ENCODE results near the gene ARHGAP24.

Gene ARHGAP24

GRCh38 chr4:85557016-85557901 is 82.3 kb downstream of the ARHGAP24 start:
- CTCF ChIA-PET, result no interaction called here
- POLR2A ChIA-PET, result no interaction called here
- no peak for DNase-seq (ENCODE audit: extremely low spot score)
- TF ChIP-seq L3MBTL2 (conservative IDR thresholded peaks at IDR 0.05) (no peak), ZNF384 (IDR thresholded peaks at IDR 0.05) (no peak)

DNA sequence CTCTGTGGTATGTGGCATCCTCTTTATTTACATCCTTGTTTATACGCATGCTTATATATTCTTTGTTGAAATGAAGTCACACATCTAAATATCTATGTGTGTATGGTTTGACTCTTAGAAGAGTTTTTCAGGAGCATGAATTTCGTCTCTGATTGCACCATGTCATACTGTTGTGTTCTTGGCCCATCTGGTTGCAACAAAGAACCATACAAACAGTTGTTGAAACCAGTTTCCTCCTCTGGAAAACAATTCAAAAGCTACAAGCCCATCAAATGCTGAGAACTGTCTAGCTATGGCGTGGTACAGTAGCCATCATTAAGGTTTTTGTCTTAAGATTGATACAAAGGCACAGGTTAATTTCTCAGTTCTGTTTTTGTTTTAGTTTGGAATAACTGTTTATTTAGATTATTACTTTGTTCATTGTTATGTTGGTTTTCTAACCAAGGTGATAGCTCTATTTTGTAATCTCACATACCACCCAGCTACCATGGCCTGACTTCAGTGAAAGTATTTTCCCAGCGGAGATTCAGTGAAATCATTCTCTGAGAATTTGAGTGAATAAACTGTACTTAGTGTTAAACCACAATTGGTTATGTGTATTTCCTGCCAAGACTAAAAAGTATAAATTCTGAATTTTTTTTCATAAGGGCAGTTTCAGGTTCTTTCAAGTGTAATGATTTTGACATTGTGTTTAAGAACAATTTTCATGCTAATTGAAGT is 91.0 kb downstream of the ARHGAP24 start:
- no peak for TF ChIP-seq TARDBP (IDR thresholded peaks at IDR 0.05)
- TF ChIP-seq FOXM1 (IDR thresholded peaks at IDR 0.05; ENCODE audit: borderline replicate concordance), result no peak
- no peak for TF ChIP-seq BHLHE40 (IDR thresholded peaks at IDR 0.05; ENCODE audit: borderline replicate concordance)
- CTCF ChIA-PET, result interaction anchor here (0.6 kb wide), 1 partner anchor 40 kb away, joined by 4 read pairs; no protein-coding TSS in a partner anchor
- POLR2A ChIA-PET, result no interaction called here
- no peak for DNase-seq (ENCODE audit: extremely low spot score)

DNA sequence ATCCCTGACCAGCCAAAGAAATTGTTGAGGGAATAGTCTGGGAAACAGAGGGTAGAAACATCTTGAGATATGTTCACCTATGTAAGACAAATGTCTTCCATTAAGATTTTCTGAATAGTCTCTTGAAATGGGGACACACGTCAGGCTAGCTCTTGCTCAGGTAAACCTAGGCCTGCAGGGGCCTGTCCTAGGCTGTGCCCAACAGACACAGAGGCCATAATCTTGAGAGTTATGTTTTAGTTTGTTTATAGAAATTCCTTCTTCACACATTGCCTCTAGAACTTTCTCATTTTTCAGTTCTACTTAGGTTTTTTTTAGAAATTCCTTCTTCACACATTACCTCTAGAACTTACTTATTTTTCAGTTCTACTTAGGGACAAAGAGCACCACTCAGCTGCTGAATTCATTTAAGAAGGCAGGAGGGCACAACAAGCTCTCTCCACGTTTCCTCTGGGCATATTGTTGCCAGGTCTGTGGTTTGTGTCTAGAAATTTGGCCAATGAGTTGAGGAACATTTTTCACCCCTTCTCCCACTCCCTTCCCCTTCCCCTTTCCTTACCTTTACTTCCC is 94.9 kb downstream of the ARHGAP24 start:
- DNase-seq (ENCODE audit: extremely low spot score), result no peak
- CTCF ChIA-PET, result no interaction called here
- TF ChIP-seq LEF1 (IDR thresholded peaks at IDR 0.05; ENCODE audit: borderline replicate concordance), result no peak
- TF ChIP-seq NFRKB (IDR thresholded peaks at IDR 0.05), result no peak
- no peak for TF ChIP-seq ZNF384 (IDR thresholded peaks at IDR 0.05)
- TF ChIP-seq L3MBTL2 (conservative IDR thresholded peaks at IDR 0.05), result no peak
- TF ChIP-seq TARDBP (IDR thresholded peaks at IDR 0.05), result no peak
- no peak for TF ChIP-seq FOXK2 (IDR thresholded peaks at IDR 0.05)
- TF ChIP-seq HDGF (IDR thresholded peaks at IDR 0.05; ENCODE audit: borderline replicate concordance), result no peak
- no peak for TF ChIP-seq ARNT (IDR thresholded peaks at IDR 0.05)
- TF ChIP-seq SUZ12 (IDR thresholded peaks at IDR 0.05), result no peak
- no peak for TF ChIP-seq PKNOX1 (IDR thresholded peaks at IDR 0.05)
- TF ChIP-seq BHLHE40 (IDR thresholded peaks at IDR 0.05; ENCODE audit: borderline replicate concordance), result no peak
- no peak for TF ChIP-seq CTBP1 (IDR thresholded peaks at IDR 0.05; ENCODE audit: borderline replicate concordance)
- no peak for TF ChIP-seq ELF4 (IDR thresholded peaks at IDR 0.05)
- no peak for TF ChIP-seq FOXM1 (IDR thresholded peaks at IDR 0.05; ENCODE audit: borderline replicate concordance)
- no peak for TF ChIP-seq FOXA1 (IDR thresholded peaks at IDR 0.05)
- TF ChIP-seq SP1 (IDR thresholded peaks at IDR 0.05), result no peak
- POLR2A ChIA-PET, result no interaction called here

DNA sequence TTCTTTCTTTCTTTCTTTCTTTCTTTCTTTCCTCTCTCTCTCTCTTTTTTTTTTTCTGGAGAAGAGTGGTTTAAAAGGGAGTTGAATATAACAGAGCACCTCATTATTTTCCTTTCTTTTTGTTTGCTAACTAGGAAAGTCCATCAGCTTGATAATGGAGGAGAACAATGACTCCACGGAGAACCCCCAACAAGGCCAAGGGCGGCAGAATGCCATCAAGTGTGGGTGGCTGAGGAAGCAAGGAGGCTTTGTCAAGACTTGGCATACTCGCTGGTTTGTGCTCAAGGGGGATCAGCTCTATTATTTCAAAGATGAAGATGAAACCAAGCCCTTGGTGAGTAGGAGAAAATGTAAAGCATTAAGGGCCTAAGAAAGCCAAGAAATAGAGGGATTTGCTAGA is 95.4 kb downstream of the ARHGAP24 start:
- CTCF ChIA-PET, result no interaction called here

GRCh38 chr4:85571008-85571407 is 96.1 kb downstream of the ARHGAP24 start:
- CTCF ChIA-PET, result no interaction called here
- DNase-seq (ENCODE audit: extremely low spot score), result no peak
- TF ChIP-seq HDGF (IDR thresholded peaks at IDR 0.05; ENCODE audit: borderline replicate concordance), result no peak
- TF ChIP-seq SUZ12 (IDR thresholded peaks at IDR 0.05), result no peak
- POLR2A ChIA-PET, result no interaction called here

More for the DNA sequence above, 95.4 kb downstream of the ARHGAP24 start:
- POLR2A ChIA-PET, result no interaction called here
- no peak for DNase-seq (ENCODE audit: extremely low spot score)
- no peak for TF ChIP-seq NFRKB (IDR thresholded peaks at IDR 0.05)
- TF ChIP-seq SP1 (IDR thresholded peaks at IDR 0.05), result no peak
- no peak for TF ChIP-seq CTBP1 (IDR thresholded peaks at IDR 0.05; ENCODE audit: borderline replicate concordance)
- no peak for TF ChIP-seq ARNT (IDR thresholded peaks at IDR 0.05)
- TF ChIP-seq ELF4 (IDR thresholded peaks at IDR 0.05), result no peak
- no peak for TF ChIP-seq FOXK2 (IDR thresholded peaks at IDR 0.05)
- no peak for TF ChIP-seq L3MBTL2 (conservative IDR thresholded peaks at IDR 0.05)
- TF ChIP-seq TARDBP (IDR thresholded peaks at IDR 0.05), result no peak
- TF ChIP-seq HDGF (IDR thresholded peaks at IDR 0.05; ENCODE audit: borderline replicate concordance), result no peak
- no peak for TF ChIP-seq ZNF384 (IDR thresholded peaks at IDR 0.05)
- TF ChIP-seq LEF1 (IDR thresholded peaks at IDR 0.05; ENCODE audit: borderline replicate concordance), result no peak
- no peak for TF ChIP-seq FOXM1 (IDR thresholded peaks at IDR 0.05; ENCODE audit: borderline replicate concordance)

- POLR2A ChIA-PET, result no interaction called here
- CTCF ChIA-PET, result no interaction called here
- TF ChIP-seq FOXA1 (IDR thresholded peaks at IDR 0.05) (no peak), SP1 (IDR thresholded peaks at IDR 0.05) (no peak), L3MBTL2 (conservative IDR thresholded peaks at IDR 0.05) (no peak), TARDBP (IDR thresholded peaks at IDR 0.05) (no peak), FOXK2 (IDR thresholded peaks at IDR 0.05) (no peak), ELF4 (IDR thresholded peaks at IDR 0.05) (no peak), CTBP1 (IDR thresholded peaks at IDR 0.05; ENCODE audit: borderline replicate concordance) (no peak), HDGF (IDR thresholded peaks at IDR 0.05; ENCODE audit: borderline replicate concordance) (no peak), ZNF384 (IDR thresholded peaks at IDR 0.05) (no peak), ARNT (IDR thresholded peaks at IDR 0.05) (no peak), SUZ12 (IDR thresholded peaks at IDR 0.05) (no peak), NFRKB (IDR thresholded peaks at IDR 0.05) (no peak), LEF1 (IDR thresholded peaks at IDR 0.05; ENCODE audit: borderline replicate concordance) (no peak), PKNOX1 (IDR thresholded peaks at IDR 0.05) (no peak), BHLHE40 (IDR thresholded peaks at IDR 0.05; ENCODE audit: borderline replicate concordance) (no peak), FOXM1 (IDR thresholded peaks at IDR 0.05; ENCODE audit: borderline replicate concordance) (no peak)
- no peak for DNase-seq (ENCODE audit: extremely low spot score)
Measured at GRCh38 chr4:85573270-85573669, 98.3 kb downstream of the ARHGAP24 start.
